ENCODE data around the gene CCR5AS.
"Not testable (repeated sequence)": the region's sequence is repeated elsewhere in the genome, so short reads cannot be mapped to it uniquely, and the experiment has no call there.

CCR5AS gene

DNA sequence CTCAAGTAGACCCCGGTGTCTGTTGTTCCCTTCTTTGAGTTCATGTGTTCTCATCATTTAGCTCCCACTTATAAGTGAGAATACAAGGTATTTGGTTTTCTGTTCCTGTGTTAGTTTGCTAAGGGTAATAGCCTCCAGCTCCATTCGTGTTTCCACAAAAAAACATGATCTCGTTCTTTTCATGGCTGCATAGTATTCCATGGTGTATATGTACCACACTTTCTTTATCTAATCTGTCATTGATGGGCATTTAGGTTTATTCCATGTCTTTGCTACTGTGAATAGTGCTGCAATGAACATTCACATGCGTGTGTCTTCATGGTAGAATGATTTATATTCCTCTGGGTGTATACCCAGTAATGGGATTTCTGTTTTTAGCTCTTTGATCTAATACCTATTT is 4.0 kb downstream of the CCR5AS start:
- not testable (repeated sequence) for DNase-seq (ENCODE audit: low spot score)

DNA sequence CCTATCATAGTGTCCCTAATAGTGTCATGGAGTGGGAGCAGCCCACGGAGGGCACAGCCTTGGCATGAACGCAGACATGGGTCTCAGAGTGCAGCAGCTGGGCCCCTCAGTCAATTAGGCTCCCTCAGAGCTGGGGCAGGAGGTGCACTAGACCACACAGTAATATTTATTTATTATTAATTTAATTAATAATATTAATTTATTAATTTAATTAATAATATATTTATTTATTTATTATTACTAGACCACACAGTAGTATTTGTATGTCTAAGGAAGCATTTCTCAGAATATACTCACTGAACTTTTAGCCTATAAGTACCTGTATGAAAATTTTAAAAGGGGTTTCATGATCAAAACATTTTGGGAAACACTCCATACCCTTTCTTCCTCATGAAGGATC is 5.3 kb downstream of the CCR5AS start:
- DNase-seq (ENCODE audit: low spot score): no peak

DNA sequence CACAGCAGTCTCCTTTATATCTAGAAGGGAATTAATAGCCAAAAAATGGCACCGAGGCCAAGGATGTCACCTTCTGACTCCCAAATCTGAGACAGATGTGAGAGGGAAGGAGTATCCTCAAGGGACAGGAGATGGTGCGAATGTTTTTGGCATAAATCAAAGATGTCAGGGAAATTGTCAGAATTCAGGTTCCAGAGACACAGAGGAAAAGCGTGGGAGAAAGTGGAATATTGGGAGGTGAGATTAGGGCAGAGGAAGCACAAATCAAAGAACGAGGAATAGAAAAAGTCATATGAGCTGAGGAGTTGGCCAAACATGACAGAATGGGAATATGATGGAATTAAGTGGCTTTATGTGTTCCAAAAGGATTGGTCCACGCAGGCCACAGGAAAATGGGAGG is 6.0 kb downstream of the CCR5AS start:
- DNase-seq (ENCODE audit: low spot score): no peak

DNA sequence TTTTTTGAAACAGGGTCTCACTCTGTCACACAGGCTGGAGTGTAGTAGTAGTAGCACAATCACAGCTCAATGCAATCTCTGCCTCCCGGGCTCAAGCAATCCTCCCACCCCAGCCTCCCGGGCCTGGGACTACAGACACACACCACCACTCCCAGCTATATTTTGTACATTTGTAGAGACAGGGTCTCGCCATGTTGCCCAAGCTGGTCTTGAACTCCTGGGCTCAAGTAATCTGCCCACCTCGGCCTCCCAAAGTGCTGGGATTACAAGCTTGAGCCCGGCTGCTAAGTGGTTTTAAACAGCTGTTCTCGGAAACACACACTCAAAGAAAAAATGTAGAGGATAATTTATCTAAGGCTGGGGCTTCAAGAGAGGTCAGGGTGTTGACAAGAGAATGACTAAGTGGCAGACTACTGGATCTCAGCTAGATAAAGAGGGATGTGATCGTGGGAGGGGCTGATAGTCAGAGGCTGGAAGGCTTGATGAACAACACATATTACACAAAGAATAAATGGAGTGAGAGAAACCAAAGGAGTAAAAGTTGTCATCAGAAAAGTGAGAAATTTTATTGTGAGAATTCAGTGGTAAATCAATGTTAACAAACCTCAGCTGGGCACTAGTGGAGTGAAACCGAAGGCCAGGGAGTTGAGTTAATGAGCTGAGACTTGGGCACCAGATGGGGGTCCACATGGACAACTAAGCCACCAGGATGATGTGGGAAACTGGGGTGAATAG is 6.7 kb downstream of the CCR5AS start:
- DNase-seq (ENCODE audit: low spot score): no peak

DNA sequence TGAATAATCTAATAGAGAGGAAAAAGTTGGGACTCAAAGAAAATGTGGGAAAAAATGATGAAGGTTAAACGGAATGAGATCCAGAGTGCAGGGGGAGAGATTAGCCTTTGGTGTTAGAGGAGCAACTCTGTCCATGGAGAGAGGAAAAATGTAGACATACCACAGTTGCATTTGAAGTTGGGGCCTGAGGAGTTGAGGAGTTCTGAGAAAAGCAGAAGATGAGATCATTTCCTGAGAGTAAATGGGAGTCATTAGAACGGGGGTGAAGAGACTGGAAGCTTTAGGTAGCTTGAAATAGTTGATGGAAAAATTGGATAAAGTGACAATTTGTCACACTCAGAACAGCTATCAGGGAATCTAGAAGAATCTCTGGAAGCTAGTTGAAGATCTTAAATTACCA is 7.3 kb downstream of the CCR5AS start:
- DNase-seq (ENCODE audit: low spot score): no peak

DNA sequence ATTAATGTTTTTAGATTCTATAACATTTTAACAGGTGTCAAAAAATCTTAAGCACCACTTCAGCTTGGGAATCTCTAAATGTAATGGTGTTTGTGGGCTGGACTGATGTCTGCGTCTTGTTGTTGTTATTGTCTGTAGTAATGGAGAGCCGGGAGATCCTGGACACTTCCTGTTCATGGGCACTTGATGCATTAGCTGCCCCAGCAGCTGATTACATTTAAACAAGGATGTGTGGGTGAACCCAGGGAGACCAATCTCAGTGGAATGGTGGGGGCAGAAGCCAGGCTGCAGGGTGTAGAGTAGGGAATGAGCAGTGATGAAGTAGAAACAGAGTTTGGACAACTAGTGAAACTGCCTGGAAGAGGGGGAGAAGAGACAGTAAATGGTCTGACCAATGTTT is 7.8 kb downstream of the CCR5AS start:
- no peak for DNase-seq (ENCODE audit: low spot score)

DNA sequence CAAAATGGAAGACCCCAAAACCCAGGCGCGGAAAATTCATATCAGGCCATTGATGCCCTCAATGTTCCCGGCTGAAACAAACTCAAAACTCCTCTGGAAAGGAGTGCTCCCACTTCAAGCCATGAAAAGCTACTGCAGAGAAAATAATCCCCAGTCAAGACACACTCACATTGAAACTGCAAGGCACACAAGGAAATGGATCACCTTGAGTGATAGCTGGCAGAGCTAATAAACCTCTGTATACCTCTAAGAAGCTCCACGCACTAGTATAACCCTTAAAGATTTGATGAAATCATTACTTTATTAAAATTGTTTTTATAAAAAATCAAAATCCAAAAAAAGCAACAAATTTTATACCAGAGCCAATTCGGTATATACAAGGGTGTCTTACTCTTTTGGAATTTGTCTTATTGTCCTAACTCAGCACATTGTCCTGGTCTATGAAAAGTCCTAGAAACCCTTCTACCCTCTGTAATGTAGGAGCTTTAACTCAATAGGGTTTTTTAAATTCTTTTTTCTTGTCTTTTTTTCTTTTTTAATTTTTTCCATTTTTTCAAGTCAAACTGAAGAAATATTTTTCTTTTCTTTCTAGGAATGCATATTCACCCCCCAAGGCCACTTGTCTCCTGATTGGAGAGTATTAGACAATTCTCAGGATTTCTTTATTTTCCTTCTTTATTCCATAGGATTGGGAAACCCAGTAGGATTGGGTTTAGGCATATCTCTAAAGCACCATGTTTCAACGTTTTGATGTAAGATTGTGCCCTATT is 8.5 kb downstream of the CCR5AS start:
- no peak for DNase-seq (ENCODE audit: low spot score)

DNA sequence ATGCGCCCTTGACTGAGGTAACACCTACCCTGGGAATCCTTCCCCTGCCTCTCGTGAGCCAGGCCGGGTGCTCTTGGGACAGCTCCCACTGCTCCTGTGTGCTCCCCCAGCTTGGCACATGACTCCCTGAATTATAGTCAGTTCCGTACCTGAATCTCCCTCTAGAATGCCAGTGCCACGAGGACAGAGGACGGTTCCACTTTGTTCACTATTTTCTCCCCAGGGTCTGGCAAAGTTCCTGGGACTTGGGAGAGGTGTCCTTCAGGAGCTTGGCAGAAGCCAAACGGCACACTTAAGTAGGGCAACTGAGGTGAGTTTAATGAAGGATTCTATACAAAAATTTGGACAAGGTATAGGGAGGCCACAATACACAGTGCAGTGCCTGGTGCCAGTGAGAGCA is 9.8 kb downstream of the CCR5AS start:
- no peak for DNase-seq (ENCODE audit: low spot score)

DNA sequence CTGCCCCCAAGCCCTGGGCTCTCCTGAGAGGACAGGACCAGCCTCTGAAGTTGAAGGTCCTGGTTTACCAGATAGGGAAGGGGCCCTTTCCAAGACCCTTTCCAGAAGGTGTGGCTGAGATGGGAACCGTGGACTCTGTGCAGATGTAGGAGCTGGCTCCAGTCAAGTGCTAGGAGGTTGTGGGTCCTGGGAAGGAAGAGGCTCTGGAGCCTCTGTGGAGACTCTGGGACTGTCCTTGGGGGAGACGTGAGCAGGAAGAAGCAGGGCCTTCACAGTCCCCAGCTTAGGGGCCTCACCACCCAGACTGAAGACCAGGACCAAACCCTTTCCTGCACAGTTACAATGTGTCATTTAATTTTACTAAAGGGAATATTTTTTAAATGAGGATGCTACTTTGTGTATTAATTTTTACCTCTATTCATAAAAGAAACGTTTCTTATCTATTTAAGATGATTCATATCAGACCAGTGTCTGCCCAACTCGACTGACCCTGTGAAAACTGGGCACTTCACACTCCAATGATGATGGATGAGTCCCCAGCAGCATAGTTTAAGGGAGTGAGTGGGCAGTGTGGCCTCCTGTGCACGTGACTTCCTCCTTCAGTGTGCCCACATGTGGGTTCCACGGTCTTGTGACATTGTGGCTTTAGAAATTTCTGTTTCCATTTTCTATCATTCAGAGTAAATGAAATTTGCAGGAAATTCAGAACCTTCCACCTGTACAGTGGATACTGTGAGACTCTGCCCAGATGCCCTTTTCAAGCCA is 10.9 kb downstream of the CCR5AS start:
- DNase-seq (ENCODE audit: low spot score): no peak

DNA sequence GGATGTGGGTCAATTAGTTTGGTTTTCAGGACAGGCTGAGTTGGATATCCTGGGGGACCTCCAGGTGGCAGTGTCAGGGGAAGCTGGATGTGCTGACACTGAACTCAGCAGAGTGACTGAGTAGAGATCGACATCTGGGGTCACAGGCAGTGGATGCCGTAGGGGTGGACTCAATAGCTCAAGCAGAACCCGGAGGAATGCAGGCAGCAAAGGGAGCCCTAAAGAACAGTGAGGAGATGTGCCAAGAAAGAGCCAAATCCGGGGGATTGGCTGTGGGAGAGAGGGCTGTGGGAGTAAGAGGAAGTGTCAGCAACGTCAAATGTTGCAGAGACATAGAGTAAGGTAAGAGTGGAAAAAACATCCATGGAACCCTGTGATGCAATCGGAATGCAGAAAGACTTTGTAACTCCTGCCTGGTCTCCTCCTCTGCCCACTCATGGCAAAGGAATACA is 11.6 kb downstream of the CCR5AS start:
- no peak for DNase-seq (ENCODE audit: low spot score)

DNA sequence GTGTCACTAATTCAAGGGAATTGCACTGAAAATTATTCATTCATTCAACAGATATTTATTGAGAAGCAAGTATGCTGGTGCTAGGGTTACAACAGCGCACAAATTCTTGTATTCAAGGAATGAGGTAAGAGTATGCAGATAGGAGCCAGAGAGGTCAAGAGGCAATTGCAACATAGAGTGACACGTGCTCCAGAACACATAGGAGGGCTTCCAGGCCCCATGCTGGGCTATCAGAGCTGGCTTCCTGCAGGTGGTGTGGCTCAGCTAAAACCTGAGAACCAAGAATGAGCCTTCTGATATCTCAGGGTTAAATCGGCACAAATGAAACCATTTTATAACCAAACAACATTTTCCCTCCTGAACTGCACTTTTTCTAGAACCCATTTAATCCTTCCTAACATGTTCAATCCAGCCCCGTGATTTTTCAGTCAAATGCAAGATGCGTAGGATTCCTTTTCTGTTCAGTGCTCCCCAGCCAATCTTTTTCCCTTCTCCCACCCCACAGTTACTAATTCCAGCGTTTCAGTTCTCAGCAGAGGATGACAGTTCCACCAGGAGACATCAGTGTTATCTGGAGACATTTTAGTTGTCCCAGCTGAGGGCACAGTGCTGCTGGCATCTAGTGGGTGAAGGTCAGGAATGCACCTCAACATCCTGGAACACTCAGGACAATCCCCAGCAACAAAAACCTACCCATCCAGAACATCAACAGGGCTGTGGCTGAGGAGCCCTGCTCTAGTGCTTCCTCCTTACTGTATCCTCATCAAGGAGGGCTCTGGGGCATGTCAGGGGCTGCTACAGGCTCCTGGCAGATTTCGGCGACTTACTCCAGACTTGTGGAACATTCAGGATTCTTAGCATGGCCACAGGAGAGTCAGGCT is 13.1 kb downstream of the CCR5AS start:
- no peak for DNase-seq (ENCODE audit: low spot score)

DNA sequence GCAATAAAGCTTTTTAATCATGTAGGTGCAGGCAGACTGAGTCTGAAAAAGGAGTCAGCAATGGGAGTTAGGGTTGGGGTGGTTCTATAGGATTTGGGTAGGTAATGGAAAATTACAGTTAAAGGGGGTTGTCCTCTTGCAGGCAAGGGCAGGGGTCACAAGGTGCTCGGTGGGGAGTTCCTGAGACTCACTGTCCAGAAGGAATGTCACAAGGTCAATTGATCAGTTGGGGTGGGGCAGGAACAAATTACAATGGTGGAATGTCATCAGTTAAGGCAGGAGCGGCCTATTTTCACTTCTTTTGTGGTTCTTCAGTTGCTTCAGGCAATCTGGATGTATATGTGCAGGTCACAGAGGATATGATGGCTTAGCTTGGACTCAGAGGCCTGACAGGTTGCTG is 13.9 kb downstream of the CCR5AS start:
- DNase-seq (ENCODE audit: low spot score): no peak

DNA sequence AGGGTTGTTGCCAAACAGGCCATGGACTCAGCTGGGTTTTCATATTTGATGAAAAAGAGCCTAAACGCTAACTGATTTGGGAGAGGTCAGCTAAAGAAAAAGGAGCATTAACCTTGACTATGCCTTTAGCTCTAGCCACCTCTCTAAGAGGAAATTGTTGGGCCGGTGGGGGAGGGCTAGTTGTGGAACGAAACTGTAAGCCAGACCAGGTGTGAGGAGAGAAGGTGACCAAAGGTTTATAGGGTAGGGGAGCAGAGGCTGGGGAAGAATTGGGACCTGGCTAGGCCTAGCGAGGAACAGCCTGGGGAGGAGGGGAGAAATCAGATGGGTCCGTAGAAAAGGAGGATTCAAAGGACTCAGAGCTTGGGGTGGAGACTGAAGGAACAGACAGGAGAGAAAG is 15.3 kb downstream of the CCR5AS start:
- not testable (repeated sequence) for DNase-seq (ENCODE audit: low spot score)

DNA sequence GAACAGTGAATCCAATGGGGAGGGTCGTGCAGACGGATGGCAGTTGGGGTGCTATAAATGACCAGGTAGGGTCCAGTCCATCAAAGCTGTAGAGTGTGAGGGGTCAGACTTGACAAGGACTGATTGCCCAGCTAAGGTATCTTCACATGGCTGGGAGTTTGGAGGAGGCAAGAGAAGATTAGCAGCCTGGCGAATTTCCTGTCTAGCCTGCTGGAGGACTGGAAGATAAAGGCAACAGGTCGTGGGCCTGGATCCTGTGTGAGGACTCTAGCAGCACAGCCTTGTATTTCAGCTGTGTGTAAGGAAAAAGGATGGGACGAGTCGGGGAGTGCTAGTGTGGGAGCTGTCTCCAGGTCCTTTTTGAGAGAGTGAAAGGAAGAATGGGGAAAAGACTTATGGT is 17.6 kb downstream of the CCR5AS start:
- DNase-seq (ENCODE audit: low spot score): no peak

DNA sequence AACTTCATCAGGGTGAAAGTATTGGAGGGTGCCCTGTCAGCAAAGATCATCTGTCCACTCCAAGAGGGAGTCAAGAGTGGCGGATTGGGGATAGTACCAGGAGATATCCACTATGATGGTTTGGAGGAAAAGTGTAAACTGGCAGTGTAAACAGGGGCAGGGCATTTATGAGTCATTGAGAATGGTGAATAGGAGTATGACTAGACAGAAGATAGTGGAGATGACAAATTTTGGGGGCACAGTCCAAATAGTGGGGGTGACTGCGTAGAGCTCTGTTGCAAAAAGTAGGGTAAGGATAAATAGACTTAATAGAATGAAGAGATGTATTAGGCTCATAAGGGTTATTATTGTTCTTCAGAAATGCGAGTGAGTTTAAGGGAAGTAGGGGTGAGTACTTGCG is 18.0 kb downstream of the CCR5AS start:
- not testable (repeated sequence) for DNase-seq (ENCODE audit: low spot score)

DNA sequence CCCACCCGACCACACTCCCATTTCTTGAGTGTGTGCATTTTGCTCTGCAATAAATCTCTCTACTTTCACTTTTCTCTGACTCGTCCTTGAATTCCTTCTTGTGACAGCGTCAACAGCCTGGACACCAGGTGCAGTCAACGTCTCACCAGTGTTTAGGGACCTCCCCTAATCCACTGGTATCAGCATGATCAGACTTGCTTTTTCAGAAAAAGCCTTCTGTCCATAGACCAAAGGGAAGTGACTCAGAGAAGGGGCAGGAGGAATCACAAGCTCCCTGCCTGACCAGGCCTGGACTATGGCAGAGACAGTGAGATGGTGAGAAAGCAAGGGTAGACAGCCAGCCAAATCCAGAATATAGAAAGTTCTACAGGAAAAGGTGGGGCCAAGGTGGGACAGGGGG is 20.7 kb downstream of the CCR5AS start:
- DNase-seq (ENCODE audit: low spot score): no peak

DNA sequence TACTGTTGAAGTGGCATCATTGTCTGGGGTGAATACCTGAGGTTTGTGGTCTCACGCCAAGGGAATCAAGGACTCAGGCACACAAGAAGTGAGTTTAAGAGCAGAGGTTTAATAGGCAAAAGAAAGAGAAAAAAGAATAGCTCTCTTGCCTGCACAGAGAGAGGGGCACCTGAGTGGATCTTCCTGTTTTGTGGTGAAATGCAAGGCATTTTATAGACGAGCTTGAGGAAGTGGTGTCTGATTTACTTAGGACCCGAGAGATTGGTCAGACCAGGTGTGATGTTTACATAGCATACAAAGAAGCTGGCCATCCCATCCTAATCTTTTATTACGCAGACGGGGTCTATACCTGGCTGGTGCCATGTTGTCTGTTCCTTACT is 22.9 kb downstream of the CCR5AS start:
- no peak for DNase-seq (ENCODE audit: low spot score)

DNA sequence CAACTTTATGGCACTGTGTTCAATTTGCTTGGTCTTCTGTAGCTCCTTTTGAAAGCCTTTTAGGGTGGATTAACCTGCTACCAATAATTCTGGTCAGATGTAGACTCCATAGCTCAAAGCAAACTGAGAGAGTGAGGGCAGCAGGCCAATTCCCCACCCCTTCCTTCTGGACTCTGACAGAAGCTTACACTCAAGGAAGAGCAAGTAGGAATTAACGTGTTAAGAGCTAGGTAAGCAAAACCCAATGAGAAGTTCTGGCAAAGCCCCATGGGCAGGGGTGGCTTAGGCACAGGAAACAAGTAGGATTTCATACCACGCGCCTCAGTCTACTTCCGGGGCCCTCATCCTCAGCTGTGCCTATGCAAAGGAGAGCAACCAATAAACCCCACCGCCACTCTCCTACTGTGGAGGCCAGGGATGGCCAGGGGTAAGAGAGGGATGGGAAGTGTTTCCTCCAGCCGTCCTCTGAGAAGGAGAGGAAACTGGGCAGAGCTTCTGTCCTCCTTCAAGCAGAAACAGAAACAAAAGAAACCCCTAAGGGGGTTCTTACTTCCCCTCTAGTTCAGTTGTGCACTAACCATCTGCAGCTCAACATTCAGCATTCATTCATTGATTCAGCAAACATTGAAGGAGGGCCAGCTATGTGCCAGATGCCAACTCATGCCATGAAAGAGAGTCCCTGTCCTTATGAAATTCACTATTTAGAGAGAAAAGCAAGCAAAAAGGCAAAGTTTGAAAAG is 23.5 kb downstream of the CCR5AS start:
- no peak for DNase-seq (ENCODE audit: low spot score)

DNA sequence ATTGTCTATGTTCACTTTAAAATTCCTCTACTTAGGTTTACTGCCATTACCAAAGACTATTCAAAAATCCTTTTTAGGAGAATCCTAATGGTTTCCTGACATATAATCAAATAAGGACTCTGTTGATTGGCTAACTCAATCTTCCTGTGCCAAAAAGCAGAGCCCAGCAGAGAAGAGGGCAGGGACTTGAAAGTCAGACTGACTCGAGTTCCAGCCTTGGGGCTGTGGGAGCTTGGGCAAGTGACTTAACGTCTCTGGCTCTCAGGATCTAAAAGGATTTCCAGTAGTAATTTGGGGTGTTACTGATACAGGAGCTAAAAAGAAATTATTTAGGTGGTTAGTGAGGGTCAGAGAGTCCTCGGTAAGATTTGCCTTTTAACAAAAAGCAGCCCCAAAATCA is 25.2 kb downstream of the CCR5AS start:
- no peak for DNase-seq (ENCODE audit: low spot score)

DNA sequence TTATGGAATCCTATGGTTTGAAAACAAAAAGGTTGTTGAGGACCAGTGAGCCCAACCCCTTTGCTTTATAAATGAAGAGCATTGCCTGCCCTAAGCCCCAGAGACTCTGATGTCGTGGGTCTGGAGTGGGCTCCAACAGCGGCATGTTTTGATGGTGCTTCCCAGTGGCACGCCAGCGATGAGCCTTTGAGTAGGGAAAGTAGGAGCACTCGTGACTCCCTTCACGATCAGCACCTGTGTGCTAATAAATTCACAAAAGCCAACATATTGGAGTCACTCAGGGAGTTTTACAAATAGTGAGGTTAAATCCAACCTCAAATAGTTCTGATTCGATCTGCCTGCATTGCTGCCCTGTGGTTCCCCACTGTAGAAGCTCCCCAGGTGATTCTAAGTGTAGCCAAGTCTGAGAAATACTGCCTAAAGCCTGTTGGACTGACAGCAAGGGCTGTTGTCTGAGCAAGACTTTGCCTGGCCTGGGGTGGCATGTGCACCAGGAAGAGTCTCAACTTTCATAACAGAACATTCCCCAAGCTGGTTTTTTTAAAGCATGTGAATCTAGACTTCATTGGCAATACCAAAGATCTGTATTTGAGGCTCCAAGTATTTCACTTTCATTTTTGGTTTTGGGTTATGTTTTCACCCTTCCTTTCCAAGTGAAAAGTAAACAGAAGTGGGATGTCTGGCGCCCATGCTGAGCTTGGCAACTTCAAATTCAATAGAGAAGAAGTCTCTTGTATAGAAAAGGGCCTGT is 26.2 kb downstream of the CCR5AS start:
- no peak for DNase-seq (ENCODE audit: low spot score)

All from activated CD4-positive, alpha-beta T cell treated with anti-CD3 and anti-CD28 coated beads, Interleukin-2, Interleukin-4, amounts not matched to agents 100 ng/mL and 50 ng/mL, durations not matched to agents 16 hours and 8 hours (primary cell).